Activated T-helper 1 cell treated with anti-CD3 and anti-CD28 coated beads, Interleukin-2, amount 50 U/mL, for 16 hours (primary cell): ENCODE measurements around the gene PID1.

Experiments
- DNase-seq, 2 donors: peaks; one replicate each; pipeline ENCODE4 v3.0.0-alpha.2; 2020; ENCODE audit warnings: low read depth in 1 of 2, low spot score in 1 of 2

The PID1 gene, protein sequence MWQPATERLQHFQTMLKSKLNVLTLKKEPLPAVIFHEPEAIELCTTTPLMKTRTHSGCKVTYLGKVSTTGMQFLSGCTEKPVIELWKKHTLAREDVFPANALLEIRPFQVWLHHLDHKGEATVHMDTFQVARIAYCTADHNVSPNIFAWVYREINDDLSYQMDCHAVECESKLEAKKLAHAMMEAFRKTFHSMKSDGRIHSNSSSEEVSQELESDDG

DNA sequence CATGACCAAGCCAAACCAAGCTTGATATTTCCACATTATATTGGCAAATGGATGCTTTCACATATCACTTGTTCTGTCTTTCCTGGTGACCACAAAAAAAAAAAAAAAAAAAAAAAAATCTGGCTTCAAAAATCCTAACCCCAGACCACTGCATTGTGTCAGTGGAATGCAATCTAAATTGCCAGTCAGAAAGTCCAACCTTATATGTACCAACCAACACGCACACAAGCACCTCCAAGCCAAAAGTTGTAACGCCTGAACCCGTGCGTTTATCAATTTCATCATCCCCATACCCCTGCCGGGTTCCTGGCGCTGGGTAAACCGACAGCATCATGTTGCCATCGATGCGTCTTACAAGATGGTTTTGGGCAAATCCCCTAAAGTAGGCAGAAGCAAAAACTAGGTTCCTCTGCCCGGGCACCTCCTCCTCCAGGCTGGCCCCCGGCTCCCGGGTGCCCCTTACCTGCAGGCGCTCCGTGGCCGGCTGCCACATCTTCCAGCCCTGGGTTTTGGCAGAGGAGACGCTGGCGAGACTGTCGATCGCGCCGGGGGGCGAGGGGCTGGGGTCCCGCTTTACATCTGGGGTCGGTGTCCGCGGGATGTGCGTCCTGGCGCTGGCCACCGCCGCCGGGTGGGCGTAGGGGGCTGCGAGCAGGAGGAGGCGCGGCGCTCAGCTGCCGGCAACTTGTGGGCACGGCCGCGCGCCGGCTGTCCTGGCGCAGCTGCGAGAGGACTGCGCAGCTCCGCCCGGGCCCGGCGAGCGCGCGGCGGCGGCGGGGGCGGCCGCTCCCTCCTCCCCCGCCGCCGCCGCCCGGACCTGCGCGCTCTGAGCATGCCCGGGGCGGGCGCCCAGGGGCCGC lies at the start of gene PID1:
PID1 (minus strand) TSS at position 737 of the 860 bp plus-strand sequence; CDS start at position 493, 244 bp downstream.
- DNase-seq = no peak

DNA sequence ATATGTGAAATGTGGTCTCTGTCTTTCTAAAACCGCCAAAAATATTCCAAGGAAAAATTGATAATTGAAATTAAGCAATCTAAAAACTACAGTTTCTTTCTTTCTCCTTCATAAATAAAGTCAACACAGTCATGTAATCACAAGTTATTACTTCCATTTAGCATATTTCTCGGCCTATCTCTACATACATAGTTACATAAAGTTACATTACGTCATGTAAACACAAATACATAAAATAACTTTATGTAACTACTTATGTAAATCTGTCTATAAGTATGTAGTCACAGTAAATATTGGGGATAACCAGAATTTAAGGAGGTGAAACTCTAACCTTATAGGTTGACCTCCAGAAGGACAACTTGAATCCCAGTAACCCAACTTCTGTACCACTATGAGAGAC lies 48.5 kb upstream of the PID1 start:
- DNase-seq = no peak

DNA sequence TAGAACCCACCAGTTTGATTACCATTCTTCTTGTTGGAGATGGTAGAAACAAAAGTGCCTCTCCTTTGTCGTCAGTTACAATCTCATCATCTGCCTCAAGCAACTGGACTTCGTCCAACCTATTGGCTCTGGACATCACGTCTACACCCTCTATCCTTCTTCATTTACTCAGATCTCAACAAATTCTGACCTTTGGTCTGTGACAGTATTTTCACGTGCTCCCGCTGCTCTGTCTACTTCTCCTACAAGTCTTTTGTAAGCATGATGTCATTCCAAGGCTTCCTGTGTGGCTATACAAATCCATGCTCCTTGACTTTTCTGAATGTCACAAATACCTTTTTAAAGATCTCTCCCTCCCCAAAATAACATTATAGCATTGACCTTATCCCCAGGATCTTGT lies 43.0 kb upstream of the PID1 start:
- no peak for DNase-seq

DNA sequence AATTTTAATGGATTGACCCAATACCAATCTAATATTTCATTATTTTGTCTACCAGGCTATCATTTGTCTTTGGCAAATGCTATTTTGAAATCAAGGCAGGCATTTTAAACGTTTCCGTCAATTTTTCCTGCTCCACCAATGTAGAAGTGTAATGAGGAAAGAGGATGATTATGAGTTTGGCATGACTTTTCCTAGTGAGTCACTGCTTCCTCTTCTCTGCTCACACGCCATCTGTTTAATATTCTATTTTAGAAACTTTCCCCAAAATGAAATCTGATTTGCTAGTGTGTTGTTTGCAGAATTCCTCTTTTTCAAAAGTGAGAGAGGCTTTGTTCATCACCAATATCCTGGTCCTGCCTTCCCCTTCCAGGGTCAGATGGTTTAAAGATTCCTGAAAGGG lies 42.5 kb upstream of the PID1 start:
- no peak for DNase-seq

DNA sequence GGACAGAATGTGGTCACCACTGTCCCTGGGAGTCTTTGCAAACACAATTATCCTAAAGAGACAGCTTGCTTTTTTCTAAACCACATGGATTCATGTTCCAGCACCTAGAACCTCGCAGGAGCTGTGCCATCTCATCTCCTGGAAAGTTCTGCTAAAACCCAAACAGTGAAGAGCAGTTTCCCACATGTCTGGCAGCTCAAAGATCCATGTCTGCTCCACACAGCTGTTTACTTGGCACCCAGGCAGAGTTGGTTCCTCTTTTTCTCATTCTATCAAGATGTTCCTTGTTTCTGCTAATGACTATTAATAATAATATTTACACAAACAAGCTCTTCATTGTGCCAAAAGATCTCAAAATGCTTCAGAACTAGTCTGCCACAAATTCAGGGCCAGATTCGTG lies 30.1 kb upstream of the PID1 start:
- DNase-seq = no peak

DNA sequence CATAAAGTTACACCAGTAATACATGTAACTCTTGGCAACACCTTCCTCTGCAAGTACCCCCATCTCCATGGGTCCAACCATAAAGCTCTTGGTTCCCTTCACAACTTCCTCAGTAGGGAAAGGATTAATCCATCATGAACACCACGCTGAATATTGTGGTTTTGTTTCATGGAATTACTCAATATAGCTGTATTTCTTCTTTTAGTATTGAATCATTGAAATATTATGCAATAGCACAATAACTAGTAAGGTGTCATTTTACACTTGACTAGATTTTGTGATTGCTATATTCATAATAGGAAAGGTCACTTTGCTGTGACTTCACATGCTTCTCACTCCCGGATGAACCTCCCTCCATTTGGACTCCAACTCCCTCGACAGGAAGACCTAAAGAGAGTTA lies 29.7 kb upstream of the PID1 start:
- DNase-seq = no peak

DNA sequence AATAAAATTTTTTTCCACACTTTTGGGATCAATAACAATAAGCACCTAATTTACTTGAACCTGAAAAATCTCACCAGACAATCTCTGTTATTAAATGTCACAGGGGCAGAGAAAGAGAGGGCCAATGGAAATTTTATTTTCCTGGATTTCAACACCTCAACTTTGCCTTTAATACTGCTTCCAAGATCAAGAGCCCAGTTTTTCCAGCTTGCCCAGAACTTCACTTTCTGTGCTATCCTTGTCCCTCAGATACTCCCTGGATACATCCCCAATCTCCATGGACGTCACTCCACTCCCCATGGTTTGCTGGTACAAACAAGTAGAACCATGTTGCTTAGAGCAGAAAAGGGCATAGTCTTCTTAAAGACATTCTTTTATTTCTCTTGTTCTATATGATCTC lies 29.3 kb upstream of the PID1 start:
- DNase-seq = no peak

DNA sequence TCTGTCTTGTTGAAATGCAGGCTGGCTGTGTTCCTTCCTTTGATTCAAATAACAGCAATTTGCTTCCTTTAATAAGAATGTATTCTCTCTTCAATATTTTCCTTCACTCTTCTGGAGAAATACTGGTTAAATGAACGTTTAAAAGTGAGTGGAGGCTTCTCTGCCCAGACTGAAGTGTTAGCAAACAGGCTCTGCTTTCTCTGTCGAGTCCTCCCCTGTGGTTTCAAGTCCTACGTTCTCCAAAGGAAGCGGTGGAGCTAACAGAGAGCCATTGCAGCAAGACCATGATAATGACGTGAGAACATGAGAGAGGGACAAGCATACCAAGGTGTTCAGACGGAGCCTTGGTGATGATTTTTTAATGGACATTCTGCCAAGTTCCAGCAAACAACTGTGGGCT lies 26.2 kb upstream of the PID1 start:
- DNase-seq = no peak

DNA sequence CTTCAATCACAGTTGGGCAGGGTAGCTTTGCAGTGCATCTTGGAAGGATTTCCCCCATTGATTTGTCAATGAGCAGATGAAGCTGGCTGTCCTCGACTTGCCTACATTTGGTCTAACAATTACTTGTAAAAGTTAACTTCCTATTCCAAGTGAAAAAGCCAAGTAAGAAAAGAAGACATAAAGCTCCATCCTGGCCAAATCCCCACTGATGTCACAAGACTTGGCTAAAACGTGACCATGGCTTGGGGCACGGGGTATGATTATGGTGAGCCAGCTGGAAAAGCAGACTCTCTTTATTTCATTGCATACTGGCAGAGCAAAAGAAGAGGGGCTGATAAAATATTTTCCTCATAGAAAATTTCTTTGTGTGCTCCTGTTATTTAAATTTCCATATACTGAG lies 25.4 kb upstream of the PID1 start:
- DNase-seq = no peak

DNA sequence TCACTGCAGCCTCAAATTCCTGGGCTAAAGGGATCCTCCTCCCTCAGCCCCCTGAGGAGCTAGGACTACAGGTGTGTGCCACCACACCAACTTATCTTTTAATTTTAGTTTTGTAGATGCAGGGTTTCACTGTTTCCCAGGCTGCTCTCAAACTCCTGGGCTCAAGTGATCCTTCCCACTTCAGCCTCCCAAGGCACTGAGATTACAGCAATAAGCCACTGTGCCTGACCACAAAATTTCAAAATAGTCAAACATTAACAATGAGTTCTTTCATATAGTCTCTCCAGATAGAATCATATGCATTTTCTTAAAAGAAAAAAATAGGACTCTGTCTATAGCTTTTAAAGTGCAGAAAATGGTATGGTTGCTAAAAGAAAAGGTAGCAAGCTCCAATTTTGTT lies 24.9 kb upstream of the PID1 start:
- DNase-seq = no peak

DNA sequence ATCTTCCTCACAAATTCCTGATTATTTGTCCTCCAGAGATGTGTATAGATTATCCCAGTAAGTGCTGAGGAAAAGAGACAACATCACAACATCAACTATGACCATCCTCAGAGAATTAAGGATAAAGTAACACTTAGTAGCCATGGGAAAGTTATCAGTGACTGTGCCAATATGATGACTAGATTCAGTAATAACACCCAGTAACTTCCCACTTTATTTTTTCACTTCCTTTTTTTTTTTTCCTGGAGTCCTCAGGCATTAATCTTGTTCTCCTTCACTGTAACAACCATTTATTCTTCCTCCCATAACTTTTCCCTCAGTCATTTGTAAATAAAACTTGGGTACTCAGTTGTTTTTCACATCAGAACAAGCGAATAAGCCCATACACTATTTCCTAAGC lies 16.7 kb upstream of the PID1 start:
- no peak for DNase-seq

DNA sequence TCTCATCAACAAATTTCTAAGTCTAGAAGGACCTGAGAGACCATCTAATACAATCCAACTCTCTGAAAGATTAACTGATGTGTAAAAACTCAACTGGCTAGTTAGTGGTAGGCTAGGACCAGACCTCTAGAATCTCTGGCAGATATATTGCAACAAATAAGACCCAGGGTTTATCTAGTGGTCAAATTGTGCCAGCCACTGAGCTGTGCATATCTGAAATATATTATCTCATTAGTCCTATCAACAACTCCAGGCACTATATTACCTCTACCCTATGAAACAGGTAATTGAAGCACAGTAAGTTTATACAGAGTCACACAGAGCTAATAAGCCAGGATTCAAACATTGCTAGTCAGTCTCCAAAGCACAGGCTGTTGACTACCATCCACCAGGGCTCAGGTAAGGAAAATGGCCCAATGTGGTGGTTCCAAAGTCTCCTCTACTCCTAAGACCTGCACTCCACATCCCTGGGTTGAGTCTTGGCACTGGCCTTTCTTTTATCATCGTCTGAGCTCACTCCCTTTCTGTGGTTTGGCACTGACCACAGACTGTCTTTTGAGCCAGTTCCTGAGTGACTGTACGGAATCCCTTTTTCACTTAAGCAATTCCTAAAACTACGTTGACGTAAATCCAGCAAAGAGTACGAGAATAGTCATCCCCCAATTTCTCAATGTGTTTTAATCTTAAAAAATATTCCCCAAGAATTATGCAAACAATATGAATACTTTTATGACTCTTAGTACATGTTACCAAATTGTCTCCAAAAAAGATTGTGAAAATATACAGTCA lies 11.9 kb upstream of the PID1 start:
- no peak for DNase-seq

DNA sequence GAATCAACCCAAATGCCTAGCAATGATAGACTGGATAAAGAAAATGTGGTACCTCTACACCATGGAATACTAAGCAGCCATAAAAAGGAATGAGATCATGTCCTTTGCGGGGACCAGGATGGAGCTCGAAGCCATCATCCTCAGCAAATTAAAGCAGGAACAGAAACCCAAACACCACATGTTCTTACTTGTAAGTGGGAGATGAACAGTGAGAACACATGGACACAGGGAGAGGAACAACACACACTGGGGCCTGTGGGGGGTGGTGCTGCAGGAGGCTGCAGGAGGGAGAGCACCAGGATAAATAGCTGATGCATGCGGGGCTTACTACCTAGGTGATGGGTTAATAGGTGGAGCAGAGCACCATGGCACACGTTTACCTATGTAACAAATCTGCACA lies 8.4 kb upstream of the PID1 start:
- no peak for DNase-seq

DNA sequence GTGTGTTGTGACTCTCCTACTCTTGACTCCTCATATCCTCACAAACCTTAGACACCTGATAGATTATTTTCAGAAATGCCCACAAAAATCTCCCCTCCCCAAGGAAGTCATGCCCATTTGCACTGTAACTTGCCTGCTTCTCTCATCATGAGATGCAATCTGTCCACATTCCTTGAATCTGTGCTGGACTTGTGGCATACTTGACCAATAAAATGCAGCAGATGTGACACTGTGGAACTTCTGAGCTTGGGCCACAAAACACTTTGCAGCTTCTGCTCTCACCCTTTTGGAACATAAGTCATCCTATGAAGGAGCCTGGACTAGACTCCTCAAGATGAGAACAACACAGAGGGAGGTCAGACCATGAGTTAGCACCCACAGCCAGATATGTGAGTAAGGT lies 4.4 kb upstream of the PID1 start:
- no peak for DNase-seq

DNA sequence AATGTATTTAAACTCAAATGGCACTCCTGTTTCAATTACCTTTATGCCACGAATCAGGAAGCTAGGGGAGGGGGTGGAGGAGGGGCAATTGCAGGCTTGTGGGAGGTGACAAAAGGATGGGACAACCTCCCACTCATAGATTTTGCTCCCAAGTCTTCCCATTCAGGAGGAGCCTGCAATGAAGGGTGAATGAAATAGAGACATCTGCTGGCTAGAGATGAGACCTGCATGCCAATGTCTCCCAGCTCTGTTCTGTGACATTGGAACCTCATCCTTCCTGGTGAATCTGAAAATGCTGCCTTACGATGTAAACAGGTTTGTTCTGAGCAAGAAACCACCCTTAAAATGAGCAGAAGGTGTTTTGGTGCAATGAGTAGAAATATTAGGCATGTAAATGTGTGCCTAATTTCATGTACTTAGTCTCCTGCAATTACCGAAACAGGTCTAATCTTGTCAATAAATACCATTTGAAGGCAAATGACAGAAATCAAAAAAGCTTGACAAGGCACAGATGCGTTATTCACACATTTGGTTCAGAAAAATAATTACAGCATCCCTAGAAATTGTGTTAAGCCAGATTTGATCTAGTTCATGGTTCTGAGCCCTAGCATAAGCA lies 2.7 kb upstream of the PID1 start:
- no peak for DNase-seq

DNA sequence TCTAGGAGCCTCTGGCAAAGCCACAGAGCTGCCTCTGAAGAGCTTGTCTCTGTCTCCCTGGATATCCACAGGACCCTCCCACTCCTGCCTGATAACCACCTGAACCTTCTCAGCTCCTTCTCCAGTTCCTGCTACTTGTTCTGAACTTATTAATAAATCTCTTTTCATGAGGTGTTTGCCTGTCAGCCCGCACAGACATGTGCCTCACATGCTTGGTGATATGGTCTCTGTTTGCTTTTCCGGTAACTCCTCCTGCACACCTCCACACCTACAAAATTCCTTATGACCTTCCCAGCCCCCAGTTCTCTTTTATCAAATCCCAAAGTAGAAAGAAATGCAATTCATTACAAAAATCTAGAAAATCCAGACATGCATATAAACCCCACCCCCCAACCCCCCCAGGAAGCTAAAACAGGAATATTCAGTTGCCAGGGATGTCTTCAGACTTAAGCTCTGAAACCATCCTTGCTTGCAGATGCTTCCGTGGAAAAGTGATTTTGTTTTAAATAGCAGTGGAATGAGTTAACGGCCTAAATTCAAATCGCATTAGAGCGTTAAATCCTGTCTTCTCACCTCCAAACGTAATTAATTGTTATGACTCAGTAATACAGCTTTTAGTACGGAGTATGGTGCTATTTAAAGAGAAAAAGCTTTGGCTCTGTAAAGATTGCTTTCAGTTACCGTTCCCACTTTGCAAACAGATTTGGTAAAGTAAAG lies 2.1 kb upstream of the PID1 start:
- no peak for DNase-seq

DNA sequence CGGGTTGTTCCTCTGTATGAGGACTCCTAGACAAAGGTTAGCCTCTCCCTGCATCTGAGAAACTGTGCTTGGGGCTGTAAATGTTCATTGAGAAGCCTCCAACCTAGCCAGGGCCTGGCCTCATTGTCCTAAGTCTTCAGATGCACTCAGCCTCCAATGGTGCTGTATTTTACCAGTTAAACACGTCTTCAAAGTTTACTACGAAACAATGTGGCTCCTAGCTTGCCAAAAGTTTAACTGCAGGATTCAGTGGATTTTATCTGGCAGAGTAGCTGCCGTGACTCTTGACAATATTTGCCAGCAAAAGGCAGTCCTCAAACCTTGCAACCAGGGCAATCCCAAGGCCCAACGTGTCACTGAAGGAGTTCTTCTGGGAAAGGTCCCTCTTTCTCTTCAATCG lies 1.1 kb downstream of the PID1 start:
- no peak for DNase-seq

DNA sequence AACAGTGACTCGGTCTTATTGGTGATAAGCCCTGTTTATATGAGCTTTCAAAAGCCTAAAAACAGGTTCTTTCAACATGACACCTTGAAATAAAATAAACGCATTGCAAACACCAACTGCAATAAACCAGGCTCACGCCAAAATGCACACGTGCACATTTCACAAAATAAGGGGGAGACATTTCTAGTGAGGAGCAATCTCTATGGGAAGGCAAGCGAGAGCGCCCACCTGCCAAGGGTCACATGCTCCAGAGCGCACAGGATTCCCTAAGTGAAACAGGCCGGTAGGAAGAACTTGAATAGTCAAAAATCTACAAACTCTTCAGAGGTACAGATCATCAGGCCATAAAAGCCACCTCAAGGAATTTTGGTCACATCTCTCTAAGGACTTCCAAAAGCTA lies 1.9 kb downstream of the PID1 start:
- no peak for DNase-seq

DNA sequence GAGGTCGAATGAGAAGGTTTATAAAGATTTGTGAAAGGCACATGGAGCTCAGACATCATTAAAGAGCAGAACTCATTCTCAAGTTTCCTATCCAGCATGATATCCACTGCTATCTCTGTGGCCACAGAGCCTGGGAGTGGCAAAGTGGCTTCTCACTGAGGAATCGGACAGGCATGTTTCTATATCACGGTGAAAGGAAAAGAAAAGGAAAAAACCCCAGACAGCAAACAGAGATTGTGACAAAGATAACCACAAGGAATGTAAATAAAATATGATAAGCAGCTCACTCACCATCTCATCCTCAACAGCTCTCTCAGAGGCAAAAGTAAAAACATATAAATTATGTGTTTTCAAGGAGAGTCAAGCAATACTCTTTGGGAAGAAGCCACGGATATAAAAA lies 2.5 kb downstream of the PID1 start:
- no peak for DNase-seq

DNA sequence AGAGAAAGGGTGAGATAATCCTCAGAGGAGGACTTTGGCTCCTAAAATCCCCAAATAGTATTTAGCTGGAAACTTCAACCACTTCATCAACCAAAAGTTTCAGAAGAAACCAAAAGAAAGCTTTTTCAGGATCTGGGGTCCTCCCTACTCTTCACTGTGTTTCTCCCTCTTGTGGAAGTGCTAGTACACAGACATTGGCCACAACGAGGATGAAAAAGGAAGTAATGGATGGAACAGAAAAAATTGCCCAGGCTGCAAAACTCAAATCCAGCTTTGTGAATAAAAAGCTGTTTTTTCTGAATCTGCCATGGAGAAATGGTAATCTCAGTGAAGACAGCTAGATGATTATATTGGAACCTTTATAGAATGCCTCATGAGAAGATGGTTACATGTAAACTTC lies 4.0 kb downstream of the PID1 start:
- no peak for DNase-seq

DNA sequence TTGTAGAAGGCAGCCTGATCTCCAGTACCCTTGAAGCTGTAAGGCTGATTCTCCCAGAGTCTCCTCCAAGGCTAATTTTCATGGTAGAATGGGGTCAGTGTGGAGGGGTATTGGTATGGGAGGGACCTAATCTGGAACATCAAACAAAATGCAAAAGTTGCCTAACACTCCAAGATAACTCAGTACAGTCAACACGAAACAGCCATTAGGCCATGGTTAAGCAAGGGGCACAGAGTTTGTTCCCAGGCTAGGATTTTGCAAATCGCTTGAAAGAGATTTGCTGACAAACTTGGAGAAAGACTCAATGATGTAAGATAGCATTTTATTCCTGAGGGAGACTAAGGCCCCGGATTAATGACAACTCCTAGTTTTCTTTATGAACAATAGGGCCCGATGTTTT lies 5.4 kb downstream of the PID1 start:
- DNase-seq = no peak
